ENCODE results near the gene TLL2.

The TLL2 gene

GRCh38 chr10:96358851-96359540, 154.7 kb downstream of the TLL2 start, which contains the start of gene OPALIN:
TSS of gene OPALIN (minus strand) at chr10:96359002. CDS start at chr10:96358896, 106 bp downstream.
- no peaks in the 10 kb centered on the region for H3K9me3 Mint-ChIP-seq
- H3K4me3 Mint-ChIP-seq: no peak within 1 kb of the TSS
- H3K27ac Mint-ChIP-seq: no peak within 1 kb of the TSS
- no peaks in the 10 kb centered on the region for H3K4me1 Mint-ChIP-seq
- no peaks in the 10 kb centered on the region for H3K36me3 Mint-ChIP-seq
- H3K27me3 Mint-ChIP-seq: peaks cover 3% of the 10 kb centered on the region

GRCh38 chr10:96357038-96357620, 156.6 kb downstream of the TLL2 start:
- H3K27ac Mint-ChIP-seq: no peak overlapping the region

GRCh38 chr10:96352582-96352981, 161.1 kb downstream of the TLL2 start:
- Mint-ChIP-seq H3K36me3 (peaks cover 2% of the 10 kb centered on the region), H3K9me3 (no peaks in the 10 kb centered on the region), H3K27me3 (peaks cover 11% of the 10 kb centered on the region), H3K4me1 (no peaks in the 10 kb centered on the region), H3K27ac (no peak overlapping the region), H3K4me3 (no peak overlapping the region)

More at GRCh38 chr10:96357038-96357620, 156.6 kb downstream of the TLL2 start:
- Mint-ChIP-seq H3K27me3 (peaks cover 5% of the 10 kb centered on the region), H3K4me3 (no peak overlapping the region), H3K9me3 (no peaks in the 10 kb centered on the region), H3K4me1 (no peaks in the 10 kb centered on the region), H3K36me3 (no peaks in the 10 kb centered on the region)

- no peaks in the 10 kb centered on the region for H3K4me1 Mint-ChIP-seq
- H3K36me3 Mint-ChIP-seq: peaks cover 2% of the 10 kb centered on the region
- peaks cover 11% of the 10 kb centered on the region for H3K27me3 Mint-ChIP-seq
- no peak overlapping the region for H3K27ac Mint-ChIP-seq
- no peak overlapping the region for H3K4me3 Mint-ChIP-seq
- no peaks in the 10 kb centered on the region for H3K9me3 Mint-ChIP-seq
Measured at GRCh38 chr10:96352027-96352426, 161.7 kb downstream of the TLL2 start.

GRCh38 chr10:96346295-96346694, 167.4 kb downstream of the TLL2 start:
- peaks cover 11% of the 10 kb centered on the region for H3K27me3 Mint-ChIP-seq
- H3K4me1 Mint-ChIP-seq: no peaks in the 10 kb centered on the region
- peaks cover 2% of the 10 kb centered on the region for H3K36me3 Mint-ChIP-seq
- H3K9me3 Mint-ChIP-seq: peaks cover 7% of the 10 kb centered on the region
- no peak overlapping the region for H3K27ac Mint-ChIP-seq
- H3K4me3 Mint-ChIP-seq: no peak overlapping the region

GRCh38 chr10:96345222-96345621, 168.5 kb downstream of the TLL2 start:
- Mint-ChIP-seq H3K36me3 (peaks cover 2% of the 10 kb centered on the region), H3K4me3 (no peak overlapping the region), H3K9me3 (peaks cover 7% of the 10 kb centered on the region), H3K27me3 (peaks cover 11% of the 10 kb centered on the region), H3K27ac (no peak overlapping the region), H3K4me1 (no peaks in the 10 kb centered on the region)

GRCh38 chr10:96344178-96344577, 169.5 kb downstream of the TLL2 start:
- peaks cover 7% of the 10 kb centered on the region for H3K9me3 Mint-ChIP-seq
- H3K4me1 Mint-ChIP-seq: no peaks in the 10 kb centered on the region
- H3K27ac Mint-ChIP-seq: no peak overlapping the region
- H3K4me3 Mint-ChIP-seq: no peak overlapping the region
- peaks cover 7% of the 10 kb centered on the region for H3K27me3 Mint-ChIP-seq
- peaks cover under 1% of the 10 kb centered on the region for H3K36me3 Mint-ChIP-seq

- H3K27me3 Mint-ChIP-seq: peaks cover 4% of the 10 kb centered on the region
- peaks cover 7% of the 10 kb centered on the region for H3K9me3 Mint-ChIP-seq
- no peaks in the 10 kb centered on the region for H3K36me3 Mint-ChIP-seq
- no peak overlapping the region for H3K4me3 Mint-ChIP-seq
- H3K4me1 Mint-ChIP-seq: no peaks in the 10 kb centered on the region
- no peak overlapping the region for H3K27ac Mint-ChIP-seq
Measured at GRCh38 chr10:96342402-96342801, 171.3 kb downstream of the TLL2 start.

- Mint-ChIP-seq H3K4me1 (no peaks in the 10 kb centered on the region), H3K36me3 (no peaks in the 10 kb centered on the region), H3K4me3 (no peak overlapping the region), H3K27me3 (peaks cover 4% of the 10 kb centered on the region), H3K9me3 (peaks cover 6% of the 10 kb centered on the region), H3K27ac (no peak overlapping the region)
Measured at GRCh38 chr10:96341219-96342182, 172.2 kb downstream of the TLL2 start.

- H3K27me3 Mint-ChIP-seq: peaks cover 2% of the 10 kb centered on the region
- H3K27ac Mint-ChIP-seq: no peak overlapping the region
- no peaks in the 10 kb centered on the region for H3K9me3 Mint-ChIP-seq
- no peak overlapping the region for H3K4me3 Mint-ChIP-seq
- peaks cover 2% of the 10 kb centered on the region for H3K4me1 Mint-ChIP-seq
- no peaks in the 10 kb centered on the region for H3K36me3 Mint-ChIP-seq
Measured at GRCh38 chr10:96339956-96340904, 173.5 kb downstream of the TLL2 start.

GRCh38 chr10:96339383-96339782, 174.3 kb downstream of the TLL2 start:
- Mint-ChIP-seq H3K27ac (no peak overlapping the region), H3K4me3 (no peak overlapping the region), H3K36me3 (no peaks in the 10 kb centered on the region), H3K4me1 (peaks cover 11% of the 10 kb centered on the region), H3K27me3 (peaks cover 2% of the 10 kb centered on the region), H3K9me3 (no peaks in the 10 kb centered on the region)

GRCh38 chr10:96338279-96338925, 175.3 kb downstream of the TLL2 start:
- H3K27ac Mint-ChIP-seq: no peak overlapping the region
- H3K27me3 Mint-ChIP-seq: no peaks in the 10 kb centered on the region
- no peaks in the 10 kb centered on the region for H3K36me3 Mint-ChIP-seq
- H3K4me3 Mint-ChIP-seq: no peak overlapping the region
- H3K4me1 Mint-ChIP-seq: peaks cover 18% of the 10 kb centered on the region
- no peaks in the 10 kb centered on the region for H3K9me3 Mint-ChIP-seq

GRCh38 chr10:96337106-96337505, 176.6 kb downstream of the TLL2 start:
- peaks cover 31% of the 10 kb centered on the region for H3K4me1 Mint-ChIP-seq
- H3K4me3 Mint-ChIP-seq: no peak overlapping the region
- H3K36me3 Mint-ChIP-seq: no peaks in the 10 kb centered on the region
- no peak overlapping the region for H3K27ac Mint-ChIP-seq
- H3K9me3 Mint-ChIP-seq: no peaks in the 10 kb centered on the region
- no peaks in the 10 kb centered on the region for H3K27me3 Mint-ChIP-seq
